HepG2 (cell line): ENCODE results near the gene GYS1. TPM values are rescaled to one million over a fixed set of nuclear protein-coding genes. Genes with fewer than 3 reads are reported as not detected.

Source experiments
- HNRNPUL1 ChIP-seq: fragments of 200-400 bp; formaldehyde crosslinking; IDR thresholded peaks from 2 replicates; pipeline ENCODE4 v1.6.1; 2017; ENCODE audit warnings: low read depth, mild to moderate bottlenecking, low read length, moderate library complexity
- HOXA3 ChIP-seq: sonication (generic); formaldehyde crosslinking; IDR thresholded peaks from 2 replicates; pipeline ENCODE4 v1.5.0; 2020; ENCODE audit warnings: missing genetic modification reagents
- ISL2 ChIP-seq: sonication (generic); formaldehyde crosslinking; IDR thresholded peaks from 2 replicates; pipeline ENCODE4 v1.5.0; 2020; ENCODE audit warnings: missing genetic modification reagents
- MXI1 ChIP-seq: IDR thresholded peaks from 3 replicates; pipeline ENCODE4 v1.6.1; 2012; ENCODE audit warnings: low read depth, low read length, inconsistent platforms, borderline replicate concordance
- NFATC3 ChIP-seq: sonication (generic); formaldehyde crosslinking; IDR thresholded peaks from 2 replicates; pipeline ENCODE4 v1.5.1; 2020; ENCODE audit warnings: mild to moderate bottlenecking, missing genetic modification reagents
- NFYC ChIP-seq: IDR thresholded peaks from 2 replicates; pipeline ENCODE4 v1.6.1; 2016; ENCODE audit warnings: missing genetic modification reagents, missing compliant biosample characterization
- NKX3-1 ChIP-seq: sonication (generic); formaldehyde crosslinking; IDR thresholded peaks from 2 replicates; pipeline ENCODE4 v1.5.0; 2020; ENCODE audit warnings: missing genetic modification reagents
- SCMH1 ChIP-seq: sonication (generic); formaldehyde crosslinking; IDR thresholded peaks from 2 replicates; pipeline ENCODE4 v1.9.0; 2021; ENCODE audit warnings: missing genetic modification reagents, mild to moderate bottlenecking, borderline replicate concordance
- SRSF4 ChIP-seq: fragments of 200-400 bp; formaldehyde crosslinking; IDR thresholded peaks from one replicate; pipeline ENCODE4 v1.6.1; 2018; ENCODE audit warnings: mild to moderate bottlenecking, low read depth, low read length, moderate library complexity; ENCODE audit not compliant: poor library complexity, severe bottlenecking
- SRY ChIP-seq: sonication (generic); formaldehyde crosslinking; IDR thresholded peaks from 2 replicates; pipeline ENCODE4 v1.8.0; 2022; ENCODE audit warnings: mild to moderate bottlenecking, missing genetic modification reagents
- SSRP1 ChIP-seq: IDR thresholded peaks from 2 replicates; pipeline ENCODE4 v1.6.1; 2016; ENCODE audit warnings: control low read depth
- ZNF264 ChIP-seq: sonication (generic); formaldehyde crosslinking; IDR thresholded peaks from 2 replicates; pipeline ENCODE4 v1.4.0; 2020; ENCODE audit warnings: missing genetic modification reagents
- ZNF274 ChIP-seq: sonication (generic); formaldehyde crosslinking; IDR thresholded peaks from 2 replicates; pipeline ENCODE4 v1.5.1; 2020; ENCODE audit warnings: mild to moderate bottlenecking, missing genetic modification reagents
- ZNF550 ChIP-seq: sonication (generic); formaldehyde crosslinking; IDR thresholded peaks from 2 replicates; pipeline ENCODE4 v1.4.0; 2020; ENCODE audit warnings: mild to moderate bottlenecking, missing genetic modification reagents, borderline replicate concordance
- ZNF670 ChIP-seq: sonication (generic); formaldehyde crosslinking; IDR thresholded peaks from 2 replicates; pipeline ENCODE4 v1.8.0; 2022; ENCODE audit warnings: mild to moderate bottlenecking, missing genetic modification reagents, borderline replicate concordance
- ZNF703 ChIP-seq: sonication (generic); formaldehyde crosslinking; IDR thresholded peaks from 2 replicates; pipeline ENCODE4 v1.5.1; 2020; ENCODE audit warnings: missing genetic modification reagents, mild to moderate bottlenecking, moderate library complexity, borderline replicate concordance
- ZNF749 ChIP-seq: sonication (generic); formaldehyde crosslinking; IDR thresholded peaks from 2 replicates; pipeline ENCODE4 v1.8.0; 2022; ENCODE audit warnings: mild to moderate bottlenecking, missing genetic modification reagents, moderate library complexity, borderline replicate concordance
- ZNF841 ChIP-seq: sonication (generic); formaldehyde crosslinking; IDR thresholded peaks from 2 replicates; pipeline ENCODE4 v1.8.1; 2023; ENCODE audit warnings: missing genetic modification reagents, borderline replicate concordance
- polyA plus RNA-seq, 8 experiments: library from polyadenylated mRNA; depleted of rRNA in 3 of 8; stranded (reverse) in 7 of 8; unstranded in 1 of 8; fragments of >200 nt; fragmentation: Illumina TruSeq in 4 of 8; extraction: Trizol in 4 of 8; gene quantifications; 2 replicates each; pipeline versions ENCODE4 v1.2.1 to v1.2.3, GENCODE V29; 2011 to 2016; ENCODE audit warnings: low read depth in 4 of 8, missing spikeins in 1 of 8, mixed read lengths in 1 of 8; ENCODE audit not compliant: insufficient read depth in 1 of 8
- total RNA-seq, 5 experiments: library from RNA; depleted of rRNA; stranded (reverse); fragments of >200 nt; fragmentation: Illumina TruSeq; extraction: Trizol; gene quantifications; 2 replicates each; pipeline ENCODE4 v1.2.3, GENCODE V29; 2016; ENCODE audit warnings: low read depth in 1 of 5
- TF ChIP-seq, protein P1 (sequence below): sonication (generic); formaldehyde crosslinking; conservative IDR thresholded peaks from 2 replicates; pipeline ENCODE4 v1.4.0; 2020; ENCODE audit warnings: missing genetic modification reagents
- TF ChIP-seq, protein P2 (sequence below): fragments of 450-650 bp; IDR thresholded peaks from 2 replicates; pipeline ENCODE4 v1.6.1; 2017; ENCODE audit warnings: mild to moderate bottlenecking
- TF ChIP-seq, protein P3 (sequence below): sonication (generic); formaldehyde crosslinking; IDR thresholded peaks from 2 replicates; pipeline ENCODE4 v1.9.0; 2022; ENCODE audit warnings: missing genetic modification reagents, mild to moderate bottlenecking, borderline replicate concordance

GYS1 gene
- total and polyA plus RNA-seq, 2 of the 13 experiments (the other 11 are each of a cell fraction or from before 2014, with no cell fraction given) = 18.4 to 42.1 TPM

DNA sequence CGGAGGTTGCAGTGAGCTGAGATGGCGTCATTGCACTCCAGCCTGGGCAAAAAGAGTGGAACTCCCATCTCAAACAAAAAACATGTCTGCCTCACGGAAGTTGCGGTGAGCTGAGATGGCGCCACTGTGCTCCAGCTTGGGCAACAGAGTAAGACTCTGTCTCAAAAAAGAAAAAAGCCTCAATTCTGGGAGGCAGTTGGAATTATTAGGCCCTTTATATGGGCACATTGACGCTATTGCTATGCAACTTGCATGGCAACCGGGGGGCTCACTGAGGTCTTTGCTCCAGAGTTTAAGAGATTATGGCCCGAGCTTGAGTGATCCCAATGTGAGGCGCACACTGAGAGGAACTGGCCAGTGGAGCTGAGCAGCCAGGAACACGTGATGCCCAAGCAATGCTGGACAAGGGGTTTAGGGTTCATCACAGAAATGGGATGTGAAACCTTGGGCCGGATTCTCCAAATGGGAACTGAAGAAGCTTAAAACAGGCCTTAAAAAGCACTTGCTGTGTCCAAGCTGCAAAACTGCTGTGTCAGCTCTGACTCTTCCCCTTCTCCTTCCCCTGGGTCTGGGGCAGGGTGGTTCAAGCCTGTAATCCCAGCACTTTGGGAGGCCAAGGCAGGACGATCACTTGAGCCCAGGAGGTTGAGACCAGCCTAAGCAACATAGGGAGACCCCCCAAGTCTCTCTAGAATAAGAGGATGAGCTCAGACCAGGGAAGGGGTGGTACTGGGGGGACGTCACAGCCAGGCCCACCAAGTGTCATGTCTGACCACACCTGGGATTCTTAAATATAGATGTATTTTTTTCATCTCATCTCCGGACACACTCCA, 25.5 kb downstream of the GYS1 start (continued):
- TF ChIP-seq ZNF749 = peak; percentile 92
- peak; percentile 73 for TF ChIP-seq SRSF4
- TF ChIP-seq SCMH1 (CRISPR knock-in tag) = no peak
- no peak for TF ChIP-seq ZNF841 (CRISPR knock-in tag)
- 0 out of 2 replicates have a peak, but pooled peaks have one; percentile 39 for TF ChIP-seq ZNF274 (CRISPR knock-in tag)
- TF ChIP-seq HOXA3 = peak; percentile 46; the same call in 1 of the 2 replicates
- TF ChIP-seq, protein P1, sequence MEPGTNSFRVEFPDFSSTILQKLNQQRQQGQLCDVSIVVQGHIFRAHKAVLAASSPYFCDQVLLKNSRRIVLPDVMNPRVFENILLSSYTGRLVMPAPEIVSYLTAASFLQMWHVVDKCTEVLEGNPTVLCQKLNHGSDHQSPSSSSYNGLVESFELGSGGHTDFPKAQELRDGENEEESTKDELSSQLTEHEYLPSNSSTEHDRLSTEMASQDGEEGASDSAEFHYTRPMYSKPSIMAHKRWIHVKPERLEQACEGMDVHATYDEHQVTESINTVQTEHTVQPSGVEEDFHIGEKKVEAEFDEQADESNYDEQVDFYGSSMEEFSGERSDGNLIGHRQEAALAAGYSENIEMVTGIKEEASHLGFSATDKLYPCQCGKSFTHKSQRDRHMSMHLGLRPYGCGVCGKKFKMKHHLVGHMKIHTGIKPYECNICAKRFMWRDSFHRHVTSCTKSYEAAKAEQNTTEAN (CRISPR knock-in tag) = 0 out of 2 replicates have a peak, but pooled peaks have one; percentile 9
- TF ChIP-seq, protein P2, sequence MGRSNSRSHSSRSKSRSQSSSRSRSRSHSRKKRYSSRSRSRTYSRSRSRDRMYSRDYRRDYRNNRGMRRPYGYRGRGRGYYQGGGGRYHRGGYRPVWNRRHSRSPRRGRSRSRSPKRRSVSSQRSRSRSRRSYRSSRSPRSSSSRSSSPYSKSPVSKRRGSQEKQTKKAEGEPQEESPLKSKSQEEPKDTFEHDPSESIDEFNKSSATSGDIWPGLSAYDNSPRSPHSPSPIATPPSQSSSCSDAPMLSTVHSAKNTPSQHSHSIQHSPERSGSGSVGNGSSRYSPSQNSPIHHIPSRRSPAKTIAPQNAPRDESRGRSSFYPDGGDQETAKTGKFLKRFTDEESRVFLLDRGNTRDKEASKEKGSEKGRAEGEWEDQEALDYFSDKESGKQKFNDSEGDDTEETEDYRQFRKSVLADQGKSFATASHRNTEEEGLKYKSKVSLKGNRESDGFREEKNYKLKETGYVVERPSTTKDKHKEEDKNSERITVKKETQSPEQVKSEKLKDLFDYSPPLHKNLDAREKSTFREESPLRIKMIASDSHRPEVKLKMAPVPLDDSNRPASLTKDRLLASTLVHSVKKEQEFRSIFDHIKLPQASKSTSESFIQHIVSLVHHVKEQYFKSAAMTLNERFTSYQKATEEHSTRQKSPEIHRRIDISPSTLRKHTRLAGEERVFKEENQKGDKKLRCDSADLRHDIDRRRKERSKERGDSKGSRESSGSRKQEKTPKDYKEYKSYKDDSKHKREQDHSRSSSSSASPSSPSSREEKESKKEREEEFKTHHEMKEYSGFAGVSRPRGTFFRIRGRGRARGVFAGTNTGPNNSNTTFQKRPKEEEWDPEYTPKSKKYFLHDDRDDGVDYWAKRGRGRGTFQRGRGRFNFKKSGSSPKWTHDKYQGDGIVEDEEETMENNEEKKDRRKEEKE = no peak
- no peak for TF ChIP-seq ZNF670 (CRISPR knock-in tag)
- TF ChIP-seq NKX3-1 (CRISPR knock-in tag) = peak; percentile 73; the same call in 1 of the 2 replicates
- TF ChIP-seq, protein P3, sequence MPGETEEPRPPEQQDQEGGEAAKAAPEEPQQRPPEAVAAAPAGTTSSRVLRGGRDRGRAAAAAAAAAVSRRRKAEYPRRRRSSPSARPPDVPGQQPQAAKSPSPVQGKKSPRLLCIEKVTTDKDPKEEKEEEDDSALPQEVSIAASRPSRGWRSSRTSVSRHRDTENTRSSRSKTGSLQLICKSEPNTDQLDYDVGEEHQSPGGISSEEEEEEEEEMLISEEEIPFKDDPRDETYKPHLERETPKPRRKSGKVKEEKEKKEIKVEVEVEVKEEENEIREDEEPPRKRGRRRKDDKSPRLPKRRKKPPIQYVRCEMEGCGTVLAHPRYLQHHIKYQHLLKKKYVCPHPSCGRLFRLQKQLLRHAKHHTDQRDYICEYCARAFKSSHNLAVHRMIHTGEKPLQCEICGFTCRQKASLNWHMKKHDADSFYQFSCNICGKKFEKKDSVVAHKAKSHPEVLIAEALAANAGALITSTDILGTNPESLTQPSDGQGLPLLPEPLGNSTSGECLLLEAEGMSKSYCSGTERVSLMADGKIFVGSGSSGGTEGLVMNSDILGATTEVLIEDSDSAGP (CRISPR knock-in tag) = peak; percentile 62; the same call in 1 of the 2 replicates
- 0 out of 2 replicates have a peak, but pooled peaks have one; percentile 31 for TF ChIP-seq ZNF703 (CRISPR knock-in tag)
- TF ChIP-seq SRY = no peak
- TF ChIP-seq SSRP1 (CRISPR knock-in tag) = peak; percentile 65; the same call in 1 of the 2 replicates
- TF ChIP-seq MXI1 = peak; percentile 27; the same call in 1 of the 3 replicates
- peak; percentile 86; the same call in 1 of the 2 replicates for TF ChIP-seq ZNF550 (CRISPR knock-in tag)
- peak; percentile 14; the same call in 1 of the 2 replicates for TF ChIP-seq NFYC (CRISPR knock-in tag)
- 0 out of 2 replicates have a peak, but pooled peaks have one; percentile 13 for TF ChIP-seq ISL2
- TF ChIP-seq ZNF264 (CRISPR knock-in tag) = 0 out of 2 replicates have a peak, but pooled peaks have one; percentile 6
- TF ChIP-seq NFATC3 (CRISPR knock-in tag) = no peak
- no peak for TF ChIP-seq HNRNPUL1
